Measurements from ENCODE around the gene CAMK2N2.
"Not testable (repeated sequence)": the region's sequence is repeated elsewhere in the genome, so short reads cannot be mapped to it uniquely, and the experiment has no call there.

Gene CAMK2N2

GRCh38 chr3:184272269-184272668 lies 10.9 kb upstream of the CAMK2N2 start:
- DNase-seq (ENCODE audit: low spot score) = no peak

- DNase-seq (ENCODE audit: low spot score) = not testable (repeated sequence)
These were observed 5.9 kb upstream of the CAMK2N2 start for GRCh38 chr3:184267249-184267648.

GRCh38 chr3:184262764-184263179 lies 1.4 kb upstream of the CAMK2N2 start:
- no peak for DNase-seq (ENCODE audit: low spot score)

GRCh38 chr3:184261854-184262763 lies 756 bp upstream of the CAMK2N2 start:
- DNase-seq (ENCODE audit: low spot score) = peak; percentile 60

- peak; percentile 57 for DNase-seq (ENCODE audit: low spot score)
These were observed 556 bp downstream of the CAMK2N2 start for GRCh38 chr3:184260724-184261269.

- peak; percentile 62 for DNase-seq (ENCODE audit: low spot score)
These were observed 1.3 kb downstream of the CAMK2N2 start for GRCh38 chr3:184259878-184260723.

GRCh38 chr3:184259396-184259877 lies 1.9 kb downstream of the CAMK2N2 start:
- no peak for DNase-seq (ENCODE audit: low spot score)

GRCh38 chr3:184258926-184259325 lies 2.4 kb downstream of the CAMK2N2 start:
- no peak for DNase-seq (ENCODE audit: low spot score)

- no peak for DNase-seq (ENCODE audit: low spot score)
These were observed 4.1 kb downstream of the CAMK2N2 start for GRCh38 chr3:184257083-184257915.

- DNase-seq (ENCODE audit: low spot score) = peak; percentile 84
These were observed 5.9 kb downstream of the CAMK2N2 start for GRCh38 chr3:184255291-184256039.

GRCh38 chr3:184250167-184250828 lies 11.1 kb downstream of the CAMK2N2 start:
- DNase-seq (ENCODE audit: low spot score) = peak; percentile 81

GRCh38 chr3:184249412-184250166 lies 11.8 kb downstream of the CAMK2N2 start, which contains the start of gene EEF1AKMT4:
Gene EEF1AKMT4 (plus strand): TSS chr3:184249672. CDS start chr3:184249695, 23 bp downstream.
- DNase-seq (ENCODE audit: low spot score) = peak; percentile 94

- peak; percentile 88 for DNase-seq (ENCODE audit: low spot score)
These were observed 12.6 kb downstream of the CAMK2N2 start, which contains the start of gene ALG3 for GRCh38 chr3:184248454-184249411. Gene ALG3 (minus strand): TSS chr3:184248962. CDS start chr3:184248940, 22 bp downstream.

GRCh38 chr3:184242297-184242685 lies 19.1 kb downstream of the CAMK2N2 start:
- no peak for DNase-seq (ENCODE audit: low spot score)

GRCh38 chr3:184241447-184242296 lies 19.7 kb downstream of the CAMK2N2 start:
- peak; percentile 75 for DNase-seq (ENCODE audit: low spot score)

- DNase-seq (ENCODE audit: low spot score) = no peak
These were observed 20.3 kb downstream of the CAMK2N2 start for GRCh38 chr3:184241141-184241446.
